Osteoblast (primary cell): ENCODE data around the gene SETD3. TPM values are rescaled to one million over a fixed set of nuclear protein-coding genes. Genes with fewer than 3 reads are reported as not detected.

Experiments used
- DNase-seq: peaks from one replicate; pipeline ENCODE4 v3.0.0; 2011; ENCODE audit warnings: low spot score, mixed read lengths; ENCODE audit not compliant: insufficient read length; ENCODE audit errors: missing footprints
- H2AFZ ChIP-seq: 2 replicates; pipeline ENCODE4 v1.6.0; 2011; ENCODE audit warnings: mild to moderate bottlenecking, low read length
- H3K27ac ChIP-seq: 2 replicates; pipeline ENCODE4 v1.5.1; 2011; ENCODE audit warnings: mild to moderate bottlenecking, low read depth, low read length, moderate library complexity
- H3K27me3 ChIP-seq: 2 replicates; pipeline ENCODE4 v1.6.0; 2012; ENCODE audit warnings: mild to moderate bottlenecking, control low read depth, inconsistent platforms, low read length, moderate library complexity; ENCODE audit not compliant: insufficient read depth
- H3K36me3 ChIP-seq: 2 replicates; pipeline ENCODE4 v1.5.1; 2011; ENCODE audit warnings: mild to moderate bottlenecking, low read length, control low read depth, moderate library complexity; ENCODE audit not compliant: insufficient read depth
- H3K4me1 ChIP-seq: 2 replicates; pipeline ENCODE4 v1.5.1; 2011; ENCODE audit warnings: mild to moderate bottlenecking, low read length, control low read depth, moderate library complexity; ENCODE audit not compliant: insufficient read depth
- H3K4me2 ChIP-seq: 2 replicates; pipeline ENCODE4 v1.6.0; 2011; ENCODE audit warnings: mild to moderate bottlenecking, low read length; ENCODE audit not compliant: insufficient read depth
- H3K4me3 ChIP-seq: fragments of 200-600 bp; sonication (generic); 3 replicates; pipeline ENCODE4 v1.5.1; 2012; ENCODE audit warnings: mild to moderate bottlenecking, low read length, inconsistent platforms; ENCODE audit not compliant: insufficient read depth
- H3K79me2 ChIP-seq: 2 replicates; pipeline ENCODE4 v1.6.0; 2012; ENCODE audit warnings: mild to moderate bottlenecking, low read length, control low read depth, inconsistent platforms; ENCODE audit not compliant: insufficient read depth
- H3K9me3 ChIP-seq: 2 replicates; pipeline ENCODE4 v1.5.1; 2011; ENCODE audit warnings: low read depth, low read length, control low read depth
- H4K20me1 ChIP-seq: 2 replicates; pipeline ENCODE4 v1.6.0; 2012; ENCODE audit warnings: mild to moderate bottlenecking, low read length, control low read depth; ENCODE audit not compliant: insufficient read depth
- total RNA-seq: library from RNA; depleted of rRNA; stranded (reverse); fragments of >200 nt; gene quantifications from 2 replicates; pipeline ENCODE4 v1.2.3, GENCODE V29; 2012
- TF ChIP-seq, protein P1 (sequence below): IDR thresholded peaks from 2 replicates; pipeline ENCODE4 v1.5.1; 2011; ENCODE audit warnings: mild to moderate bottlenecking, low read depth, low read length, moderate library complexity; ENCODE audit errors: extremely low read depth

SETD3 gene
- total RNA-seq, 1 donor = 65.1 TPM

DNA sequence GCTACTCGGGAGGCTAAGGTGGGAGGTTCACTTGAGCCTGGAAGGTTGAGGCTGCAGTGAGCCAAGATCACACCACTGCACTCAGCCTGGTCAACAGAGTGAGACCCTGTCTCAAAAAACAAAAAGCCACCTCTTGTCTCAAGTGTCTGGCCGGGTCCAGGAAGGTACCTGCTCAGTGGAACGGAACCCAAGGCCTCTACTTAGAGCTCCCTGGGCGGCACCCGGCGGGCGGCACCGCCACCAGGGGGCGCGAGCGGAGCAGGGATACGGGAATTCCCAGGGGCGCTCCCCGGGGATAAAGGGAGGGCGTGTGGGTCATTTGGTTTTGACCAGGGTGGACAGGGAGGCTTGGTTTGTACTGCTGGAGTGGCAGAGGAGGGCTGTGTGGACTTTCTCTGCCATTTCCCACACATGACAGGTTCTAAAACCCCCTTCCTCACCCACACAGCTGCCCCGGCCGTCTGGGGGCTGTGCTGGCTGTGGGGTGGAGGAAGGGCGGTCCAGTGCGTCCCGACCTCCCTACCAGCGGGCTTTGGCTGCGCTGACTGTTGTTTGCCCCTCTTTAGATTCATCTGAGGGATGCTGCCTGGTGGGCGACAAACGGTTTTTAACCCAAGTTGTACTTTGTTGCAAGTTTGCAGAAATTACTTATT, 91.4 kb downstream of the SETD3 start:
- peak overlapping the region; percentile 50 for H3K4me3 ChIP-seq
- H4K20me1 ChIP-seq = peaks cover 8% of the 10 kb centered on the region
- H3K27ac ChIP-seq = no peak overlapping the region
- no peaks in the 10 kb centered on the region for H3K79me2 ChIP-seq
- H2AFZ ChIP-seq = peak overlapping the region; percentile 51
- peaks cover 2% of the 10 kb centered on the region for H3K9me3 ChIP-seq
- peak; percentile 94 for DNase-seq
- peak overlapping the region; percentile 68 for H3K4me2 ChIP-seq
- H3K27me3 ChIP-seq = peaks cover 20% of the 10 kb centered on the region
- H3K4me1 ChIP-seq = no peaks in the 10 kb centered on the region
- H3K36me3 ChIP-seq = peaks cover 4% of the 10 kb centered on the region
- TF ChIP-seq, protein P1, sequence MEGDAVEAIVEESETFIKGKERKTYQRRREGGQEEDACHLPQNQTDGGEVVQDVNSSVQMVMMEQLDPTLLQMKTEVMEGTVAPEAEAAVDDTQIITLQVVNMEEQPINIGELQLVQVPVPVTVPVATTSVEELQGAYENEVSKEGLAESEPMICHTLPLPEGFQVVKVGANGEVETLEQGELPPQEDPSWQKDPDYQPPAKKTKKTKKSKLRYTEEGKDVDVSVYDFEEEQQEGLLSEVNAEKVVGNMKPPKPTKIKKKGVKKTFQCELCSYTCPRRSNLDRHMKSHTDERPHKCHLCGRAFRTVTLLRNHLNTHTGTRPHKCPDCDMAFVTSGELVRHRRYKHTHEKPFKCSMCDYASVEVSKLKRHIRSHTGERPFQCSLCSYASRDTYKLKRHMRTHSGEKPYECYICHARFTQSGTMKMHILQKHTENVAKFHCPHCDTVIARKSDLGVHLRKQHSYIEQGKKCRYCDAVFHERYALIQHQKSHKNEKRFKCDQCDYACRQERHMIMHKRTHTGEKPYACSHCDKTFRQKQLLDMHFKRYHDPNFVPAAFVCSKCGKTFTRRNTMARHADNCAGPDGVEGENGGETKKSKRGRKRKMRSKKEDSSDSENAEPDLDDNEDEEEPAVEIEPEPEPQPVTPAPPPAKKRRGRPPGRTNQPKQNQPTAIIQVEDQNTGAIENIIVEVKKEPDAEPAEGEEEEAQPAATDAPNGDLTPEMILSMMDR = peak; percentile 72

- H3K36me3 ChIP-seq = no peaks in the 10 kb centered on the region
- H3K4me3 ChIP-seq = peak overlapping the region; percentile 56
- no peak overlapping the region for H2AFZ ChIP-seq
- no peaks in the 10 kb centered on the region for H3K79me2 ChIP-seq
- H3K27me3 ChIP-seq = peaks cover 26% of the 10 kb centered on the region
- H3K4me2 ChIP-seq = peak overlapping the region; percentile 57
- H3K9me3 ChIP-seq = peaks cover 2% of the 10 kb centered on the region
- no peak for DNase-seq
- H3K27ac ChIP-seq = no peak overlapping the region
- H3K4me1 ChIP-seq = no peaks in the 10 kb centered on the region
- peaks cover 8% of the 10 kb centered on the region for H4K20me1 ChIP-seq
- TF ChIP-seq, protein P1 = no peak
Observed at GRCh38 chr14:99388286-99388685, 92.4 kb downstream of the SETD3 start.

DNA sequence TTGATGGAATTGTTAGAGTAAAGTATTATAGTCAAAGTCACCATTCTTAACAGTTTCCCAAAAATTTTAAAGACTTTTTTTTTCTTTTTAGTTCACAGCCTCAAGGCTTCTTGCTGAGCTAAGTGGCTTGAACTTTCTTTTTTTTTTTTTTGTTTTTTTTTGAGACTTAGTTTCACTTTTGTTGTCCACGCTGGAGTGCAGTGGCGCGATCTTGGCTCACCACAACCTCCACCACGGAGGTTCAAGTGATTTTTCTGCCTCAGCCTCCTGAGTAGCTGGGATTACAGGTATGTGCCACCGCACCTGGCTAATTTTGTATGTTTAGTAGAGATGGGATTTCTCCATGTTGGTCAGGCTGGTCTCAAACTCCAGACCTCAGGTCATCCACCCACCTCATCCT, 92.8 kb downstream of the SETD3 start:
- H3K4me3 ChIP-seq = peak overlapping the region; percentile 56
- H3K36me3 ChIP-seq = no peaks in the 10 kb centered on the region
- no peak overlapping the region for H2AFZ ChIP-seq
- peaks cover 2% of the 10 kb centered on the region for H3K9me3 ChIP-seq
- peak; percentile 80 for DNase-seq
- no peak overlapping the region for H3K27ac ChIP-seq
- no peaks in the 10 kb centered on the region for H3K4me1 ChIP-seq
- H3K4me2 ChIP-seq = peak overlapping the region; percentile 57
- peaks cover 8% of the 10 kb centered on the region for H4K20me1 ChIP-seq
- no peaks in the 10 kb centered on the region for H3K79me2 ChIP-seq
- TF ChIP-seq, protein P1 = no peak
- peaks cover 26% of the 10 kb centered on the region for H3K27me3 ChIP-seq

- Histone ChIP-seq H3K79me2 (no peaks in the 10 kb centered on the region), H3K9me3 (peaks cover 2% of the 10 kb centered on the region), H3K4me2 (no peak overlapping the region), H3K4me3 (no peak overlapping the region), H2AFZ (no peak overlapping the region), H3K27me3 (peaks cover 26% of the 10 kb centered on the region), H3K4me1 (no peaks in the 10 kb centered on the region), H3K27ac (no peak overlapping the region), H3K36me3 (no peaks in the 10 kb centered on the region), H4K20me1 (no peaks in the 10 kb centered on the region)
- DNase-seq = peak; percentile 83
- TF ChIP-seq, protein P1 = no peak
Observed at GRCh38 chr14:99384450-99385417, 95.9 kb downstream of the SETD3 start.
